Left renal pelvis (tissue), 4 donors: Measurements from ENCODE around the gene HCN1. TPM values are rescaled to one million over a fixed set of nuclear protein-coding genes. Genes with fewer than 3 reads are reported as not detected.

ENCODE experiments used
- DNase-seq, 4 donors: peaks; one replicate each; pipeline ENCODE4 v3.0.0-alpha.2; 2013; ENCODE audit warnings: low read depth in 4 of 4, low spot score in 3 of 4
- polyA plus RNA-seq, 4 donors: library from polyadenylated mRNA; unstranded; fragments of 120-200 nt; gene quantifications; one replicate each; pipeline ENCODE4 v1.2.1, GENCODE V29; 2013; ENCODE audit not compliant: insufficient read length in 4 of 4

Gene HCN1
- under 1 TPM; 0.03 to 0.38 (median 0.04) TPM for polyA plus RNA-seq

GRCh38 chr5:45696206-45696836 is at the start of gene HCN1:
HCN1 (minus strand) TSS chr5:45696380.
- peak; percentile 31 to 63 (median 46) for DNase-seq

GRCh38 chr5:45741110-45741509 is 44.9 kb upstream of the HCN1 start:
- DNase-seq = no peak

DNA sequence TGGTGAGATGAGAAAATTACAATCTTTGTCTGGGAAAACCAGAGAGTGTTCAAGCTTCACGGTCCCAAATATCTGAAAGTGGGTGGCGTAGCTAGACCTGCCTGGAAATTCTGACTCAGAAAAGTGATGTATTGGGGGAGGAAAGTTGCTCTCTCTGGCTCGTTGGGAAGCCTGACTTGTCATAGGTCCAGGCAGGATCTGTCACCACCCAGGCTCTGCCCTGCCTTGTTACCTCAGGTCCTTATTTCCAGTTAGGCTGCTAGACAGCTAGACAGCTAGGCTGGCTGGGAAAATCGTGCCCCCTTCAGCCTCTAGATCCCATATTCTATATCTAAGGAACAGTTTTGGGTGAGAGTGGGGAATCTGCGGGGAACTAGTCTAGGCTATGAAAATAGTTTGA is 41.0 kb upstream of the HCN1 start:
- DNase-seq = no peak

GRCh38 chr5:45725537-45725936 is 29.4 kb upstream of the HCN1 start:
- no peak for DNase-seq

DNA sequence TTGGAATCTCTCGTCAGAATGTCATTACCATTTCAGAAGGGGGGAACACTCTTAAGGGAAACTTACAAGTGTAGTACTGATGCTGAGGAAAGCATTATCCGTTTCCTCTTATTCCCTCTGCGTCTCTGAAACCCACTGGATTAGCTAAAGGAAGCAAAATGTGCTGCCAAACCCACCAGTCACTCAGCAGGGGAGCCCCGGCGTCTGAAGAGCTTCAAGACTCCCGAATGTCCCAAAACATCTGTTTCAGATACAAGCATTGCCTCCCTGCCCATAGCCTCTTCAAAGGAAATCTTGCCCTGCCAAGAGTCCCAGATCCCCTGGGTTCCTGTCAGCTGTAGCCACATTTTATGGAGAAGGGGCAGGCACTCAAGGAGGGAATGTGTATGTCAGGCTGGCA is 1.0 kb upstream of the HCN1 start:
- no peak for DNase-seq

GRCh38 chr5:45695804-45696156 is 400 bp downstream of the HCN1 start:
- DNase-seq = peak in 1 of 4 donors; percentile 3

DNA sequence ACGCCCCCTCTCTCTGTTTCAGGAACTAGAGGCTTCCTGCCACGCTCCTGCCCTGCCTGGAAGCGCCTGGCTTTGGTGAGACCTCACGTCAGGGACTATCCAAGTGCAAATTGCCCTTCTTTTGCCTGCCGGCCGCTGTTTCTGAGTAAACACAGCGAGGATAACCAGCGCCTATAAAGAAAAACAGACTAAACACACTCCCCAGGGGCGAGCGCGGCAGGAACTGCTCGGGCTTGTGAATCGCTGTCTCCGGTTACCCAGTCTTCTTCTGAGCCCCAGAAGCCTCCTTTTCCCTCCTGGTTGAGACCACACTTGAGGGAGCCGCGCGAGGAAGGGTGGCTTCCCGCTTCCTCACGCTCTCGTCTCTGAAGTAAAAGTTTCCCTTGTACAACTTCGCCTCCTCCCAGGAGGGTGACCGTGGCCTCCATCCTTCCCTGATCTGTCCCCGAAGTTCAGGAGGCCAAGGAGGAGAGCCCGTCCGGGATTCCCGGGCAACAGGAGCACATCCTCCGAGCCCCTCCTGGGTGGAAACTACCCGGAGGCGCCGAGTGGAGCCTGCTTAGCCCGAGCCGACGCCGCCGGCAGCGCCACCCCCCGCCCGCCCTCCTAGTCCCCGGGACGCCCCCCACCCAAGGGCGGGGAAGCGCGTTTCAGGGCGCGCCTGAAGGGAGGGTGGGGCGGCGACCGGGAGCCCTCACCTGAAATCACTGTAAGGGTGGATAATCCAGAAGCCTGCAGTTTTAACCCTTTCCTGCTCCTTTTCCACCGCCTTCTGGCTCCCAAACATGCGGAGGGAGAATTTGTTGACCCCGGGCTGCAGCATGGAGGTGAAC is 993 bp downstream of the HCN1 start:
- DNase-seq = no peak

GRCh38 chr5:45694255-45694814 is 1.8 kb downstream of the HCN1 start:
- DNase-seq = peak in 1 of 4 donors; percentile 6

- no peak for DNase-seq
Observed at GRCh38 chr5:45692481-45692880, 3.7 kb downstream of the HCN1 start.

- no peak for DNase-seq
Observed at GRCh38 chr5:45691656-45692055, 4.5 kb downstream of the HCN1 start.

GRCh38 chr5:45687701-45688100 is 8.5 kb downstream of the HCN1 start:
- DNase-seq = no peak

GRCh38 chr5:45686620-45687019 is 9.6 kb downstream of the HCN1 start:
- DNase-seq = no peak

- DNase-seq = no peak
Observed at GRCh38 chr5:45684118-45684517, 12.1 kb downstream of the HCN1 start.

GRCh38 chr5:45680950-45681349 is 15.2 kb downstream of the HCN1 start:
- DNase-seq = no peak

GRCh38 chr5:45677524-45677923 is 18.7 kb downstream of the HCN1 start:
- DNase-seq = no peak

DNA sequence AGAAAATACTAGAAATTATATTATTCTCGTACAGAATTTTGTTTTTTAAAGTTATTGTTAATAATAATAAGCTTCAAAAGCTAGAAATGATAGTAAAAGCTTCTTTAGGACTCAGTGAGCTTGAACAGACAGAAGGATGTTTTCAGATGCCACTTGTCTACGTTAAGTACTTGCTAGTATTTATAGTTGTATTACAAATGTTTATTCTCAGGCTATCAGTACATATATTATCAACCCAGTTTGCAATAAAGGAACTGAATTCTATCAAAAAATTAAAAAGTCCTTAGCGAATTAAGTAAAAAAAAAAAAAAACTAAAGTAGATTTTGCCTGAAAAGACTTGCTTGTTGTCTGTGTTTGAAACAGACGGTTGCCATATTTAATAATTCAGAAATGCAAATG is 23.9 kb downstream of the HCN1 start:
- DNase-seq = no peak

GRCh38 chr5:45648744-45649143 is 47.4 kb downstream of the HCN1 start:
- DNase-seq = no peak

DNA sequence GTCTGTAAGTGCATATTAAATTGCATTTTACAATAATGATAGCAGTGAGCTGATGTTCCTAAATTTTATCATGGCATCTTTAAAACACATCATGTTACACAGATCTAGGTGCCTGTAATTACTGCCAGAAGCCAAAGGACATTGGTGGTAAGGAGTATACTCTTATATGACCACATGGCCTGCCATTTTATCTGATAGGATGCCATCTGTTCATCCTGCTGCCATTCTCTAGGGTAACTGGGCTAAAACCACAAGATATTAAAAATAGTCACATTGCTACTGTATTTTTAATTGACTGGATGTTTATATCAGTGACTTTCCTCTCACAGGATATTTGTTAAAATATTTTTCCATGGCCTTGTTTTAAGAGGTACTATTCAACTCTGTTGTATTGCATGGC is 53.1 kb downstream of the HCN1 start:
- no peak for DNase-seq

- no peak for DNase-seq
Observed at GRCh38 chr5:45642370-45642769, 53.8 kb downstream of the HCN1 start.

GRCh38 chr5:45639040-45639439 is 57.1 kb downstream of the HCN1 start:
- DNase-seq = no peak

GRCh38 chr5:45627076-45627656 is 69.0 kb downstream of the HCN1 start:
- DNase-seq = no peak

DNA sequence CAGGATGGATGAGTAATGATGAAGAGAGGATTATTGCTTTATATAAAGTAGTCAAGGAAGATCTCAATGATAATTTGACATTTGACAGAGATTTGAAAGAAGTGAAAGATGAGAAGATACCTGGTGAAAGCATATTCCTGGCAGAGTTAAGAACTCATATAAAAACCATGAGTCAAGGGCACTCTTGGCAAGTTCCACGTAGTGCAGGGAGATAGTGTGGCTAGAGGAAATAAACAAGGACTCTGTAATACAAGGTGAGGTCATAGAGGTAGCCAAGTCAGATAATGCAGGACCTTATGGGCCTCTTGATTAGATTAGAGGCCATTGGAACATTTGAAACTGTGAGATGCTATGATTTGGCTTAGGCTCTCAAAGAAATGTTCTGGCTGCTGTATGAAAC is 72.3 kb downstream of the HCN1 start:
- DNase-seq = no peak
